SK-N-SH (cell line): ENCODE measurements around the gene KLHL30. TPM values are rescaled to one million over a fixed set of nuclear protein-coding genes. Genes with fewer than 3 reads are reported as not detected.

Experiments used
- CTCF ChIA-PET: fragments of 300-600, 350-600 bp; formaldehyde crosslinking; extraction: SDS; loops from one replicate; lab custom pipeline; 2021; lab: Yijun Ruan, JAX
- POLR2A ChIA-PET: fragments of 350-600 bp; sonication (Branson Sonifier 250); formaldehyde crosslinking; extraction: SDS; loops from one replicate; lab custom pipeline; 2020; ENCODE audit warnings: antibody characterized with exemption, inconsistent platforms; lab: Yijun Ruan, JAX
- DNase-seq: peaks from one replicate; pipeline ENCODE4 v3.0.0; 2012
- H2AFZ ChIP-seq: fragments of 200-600 bp; sonication (generic); 2 replicates; pipeline ENCODE4 v1.8.1; 2016; ENCODE audit warnings: antibody characterized with exemption, mild to moderate bottlenecking, low read depth
- H3F3A ChIP-seq: fragments of 200-600 bp; sonication (generic); replicated peaks from 2 replicates; pipeline ENCODE3; 2016; ENCODE audit warnings: antibody characterized with exemption, mild to moderate bottlenecking; ENCODE audit not compliant: insufficient read depth
- H3K27ac ChIP-seq, 2 experiments: fragments of 200-500 bp in 1 of 2; fragments of 200-600 bp in 1 of 2; sonication (Bioruptor generic) in 1 of 2; sonication (generic), shearing (Covaris generic) in 1 of 2; 2 replicates each; pipeline versions ENCODE4 v1.5.1 to v1.6.1; 2014 to 2016; ENCODE audit warnings: low read depth in 2 of 2, inconsistent platforms in 1 of 2, low read length in 1 of 2, mild to moderate bottlenecking in 1 of 2, mixed read lengths in 1 of 2
- H3K27me3 ChIP-seq: fragments of 200-600 bp; sonication (generic), shearing (Covaris generic); 2 replicates; pipeline ENCODE4 v1.6.1; 2016; ENCODE audit warnings: mixed run types; ENCODE audit not compliant: insufficient read depth
- H3K36me3 ChIP-seq, 2 experiments: fragments of 200-500 bp in 1 of 2; fragments of 200-600 bp in 1 of 2; sonication (Bioruptor generic) in 1 of 2; sonication (generic) in 1 of 2; replicated peaks in 1 of 2; 2 replicates each; pipeline versions ENCODE3 to v1.5.1; 2014 to 2016; ENCODE audit warnings: low read length in 1 of 2, mild to moderate bottlenecking in 1 of 2; ENCODE audit not compliant: insufficient read depth in 2 of 2, control insufficient read depth in 1 of 2
- H3K4me1 ChIP-seq, 2 experiments: fragments of 200-500 bp in 1 of 2; fragments of 200-600 bp in 1 of 2; sonication (Bioruptor generic) in 1 of 2; sonication (generic), shearing (Covaris generic) in 1 of 2; 2 replicates each; pipeline versions ENCODE4 v1.5.1 to v1.6.1; 2014 to 2016; ENCODE audit warnings: low read depth in 1 of 2, low read length in 1 of 2, mixed run types in 1 of 2; ENCODE audit not compliant: insufficient read depth in 2 of 2, control insufficient read depth in 1 of 2
- H3K4me2 ChIP-seq: fragments of 200-600 bp; sonication (generic), shearing (Covaris generic); 2 replicates; pipeline ENCODE4 v1.6.1; 2017; ENCODE audit warnings: mixed run types
- H3K4me3 ChIP-seq, 2 experiments: fragments of 200-500 bp in 1 of 2; fragments of 200-600 bp in 1 of 2; sonication (Bioruptor generic) in 1 of 2; sonication (generic), shearing (Covaris generic) in 1 of 2; 2 replicates each; pipeline versions ENCODE4 v1.5.1 to v1.8.1; 2014 to 2016; ENCODE audit warnings: low read depth in 2 of 2, inconsistent platforms in 1 of 2, low read length in 1 of 2, mild to moderate bottlenecking in 1 of 2, mixed read lengths in 1 of 2, moderate library complexity in 1 of 2
- H3K79me2 ChIP-seq: fragments of 200-600 bp; sonication (generic); 2 replicates; pipeline ENCODE4 v1.8.1; 2017; ENCODE audit warnings: mild to moderate bottlenecking; ENCODE audit not compliant: insufficient read depth
- H3K9ac ChIP-seq: fragments of 200-600 bp; sonication (generic); 2 replicates; pipeline ENCODE4 v1.6.1; 2017; ENCODE audit warnings: mixed run types
- H3K9me2 ChIP-seq: fragments of 200-600 bp; sonication (generic); 2 replicates; pipeline ENCODE4 v1.6.1; 2017; ENCODE audit warnings: mixed run types
- H3K9me3 ChIP-seq: fragments of 200-600 bp; sonication (generic); 2 replicates; pipeline ENCODE4 v1.6.1; 2017; ENCODE audit warnings: mixed run types, mild to moderate bottlenecking, moderate library complexity
- H4K20me1 ChIP-seq: fragments of 200-600 bp; sonication (generic); 2 replicates; pipeline ENCODE4 v1.6.1; 2017; ENCODE audit warnings: mild to moderate bottlenecking, mixed run types; ENCODE audit not compliant: insufficient read depth
- ELF1 ChIP-seq: IDR thresholded peaks from 2 replicates; pipeline ENCODE4 v1.4.0; 2012
- EP300 ChIP-seq, 2 experiments: IDR thresholded peaks; 2 replicates each; pipeline versions ENCODE4 v1.4.0 to v1.6.1; 2012; ENCODE audit warnings: borderline replicate concordance in 1 of 2, low read depth in 1 of 2, low read length in 1 of 2
- EZH2phosphoT487 ChIP-seq: fragments of 200-600 bp; sonication (generic); IDR thresholded peaks from 2 replicates; pipeline ENCODE4 v1.6.1; 2017; ENCODE audit warnings: low read depth, mixed run types, mild to moderate bottlenecking, antibody characterized with exemption, moderate library complexity, borderline replicate concordance
- FOSL2 ChIP-seq: IDR thresholded peaks from 2 replicates; pipeline ENCODE4 v1.4.0; 2012; ENCODE audit warnings: low read depth, mild to moderate bottlenecking, moderate library complexity, borderline replicate concordance
- FOXJ3 ChIP-seq: sonication (generic); formaldehyde crosslinking; IDR thresholded peaks from 2 replicates; pipeline ENCODE4 v1.5.1; 2020; ENCODE audit warnings: mild to moderate bottlenecking, missing genetic modification reagents
- FOXM1 ChIP-seq: IDR thresholded peaks from 2 replicates; pipeline ENCODE4 v1.4.0; 2012; ENCODE audit warnings: low read depth, mild to moderate bottlenecking
- GABPA ChIP-seq: IDR thresholded peaks from 2 replicates; pipeline ENCODE4 v1.4.0; 2012; ENCODE audit warnings: low read depth, mild to moderate bottlenecking
- GATA2 ChIP-seq: sonication (generic); formaldehyde crosslinking; IDR thresholded peaks from 2 replicates; pipeline ENCODE4 v1.5.0; 2020; ENCODE audit warnings: mild to moderate bottlenecking, missing genetic modification reagents
- IRF3 ChIP-seq: fragments of 150-350 bp; IDR thresholded peaks from 2 replicates; pipeline ENCODE4 v1.6.1; 2016; ENCODE audit warnings: mild to moderate bottlenecking, low read depth, low read length
- MAX ChIP-seq: IDR thresholded peaks from 2 replicates; pipeline ENCODE4 v1.4.0; 2012; ENCODE audit warnings: low read depth
- MEF2A ChIP-seq: IDR thresholded peaks from 2 replicates; pipeline ENCODE4 v1.4.0; 2012; ENCODE audit warnings: low read depth, borderline replicate concordance
- MXI1 ChIP-seq: IDR thresholded peaks from 2 replicates; pipeline ENCODE4 v1.6.1; 2012; ENCODE audit warnings: mild to moderate bottlenecking, low read depth, low read length, improper control_type of control experiment
- NFIC ChIP-seq: IDR thresholded peaks from 2 replicates; pipeline ENCODE4 v1.4.0; 2012; ENCODE audit warnings: borderline replicate concordance
- PBX3 ChIP-seq: IDR thresholded peaks from 2 replicates; pipeline ENCODE4; 2012
- POLR2AphosphoS5 ChIP-seq: IDR thresholded peaks from 2 replicates; pipeline ENCODE4 v1.6.1; 2012; ENCODE audit warnings: low read depth, low read length
- REST ChIP-seq: IDR thresholded peaks from 2 replicates; pipeline ENCODE4 v1.6.1; 2012; ENCODE audit warnings: mild to moderate bottlenecking, low read depth, low read length, moderate library complexity
- RFX5 ChIP-seq: IDR thresholded peaks from 2 replicates; pipeline ENCODE4 v1.6.1; 2012; ENCODE audit warnings: mild to moderate bottlenecking, improper control_type of control experiment, low read length
- SMC3 ChIP-seq: IDR thresholded peaks from 2 replicates; pipeline ENCODE4 v1.6.1; 2012; ENCODE audit warnings: low read depth, low read length, improper control_type of control experiment
- YY1 ChIP-seq: IDR thresholded peaks from 2 replicates; pipeline ENCODE4 v1.4.0; 2012; ENCODE audit warnings: low read depth, mild to moderate bottlenecking
- WGBS: methylation state at CpG from one replicate; pipeline ENCODE4 v1.1.6; 2017; ENCODE audit warnings: low lambda C conversion rate; 5-methylcytosine and 5-hydroxymethylcytosine counted together
- polyA plus RNA-seq, 3 experiments: library from polyadenylated mRNA; depleted of rRNA; stranded (reverse); fragments of >200 nt; gene quantifications; 2 replicates each; pipeline ENCODE4 v1.2.3, GENCODE V29; 2012

KLHL30 gene
- polyA plus RNA-seq, 1 of the 3 experiments (the other 2 are of a cell fraction): not detected

GRCh38 chr2:238134393-238134785, 4.1 kb upstream of the KLHL30 start (continued):
- no peak for TF ChIP-seq REST
- TF ChIP-seq EZH2phosphoT487: no peak

GRCh38 chr2:238135601-238136150, 2.8 kb upstream of the KLHL30 start:
- 74% methylated on average over 14 of the region's 15 CpGs for WGBS
- Histone ChIP-seq H3K27ac (no peak overlapping the region), H2AFZ (no peak overlapping the region), H3K9ac (no peak overlapping the region), H3F3A (no peaks in the 10 kb centered on the region), H3K9me3 (no peaks in the 10 kb centered on the region), H3K4me2 (no peak overlapping the region), H4K20me1 (no peaks in the 10 kb centered on the region), H3K9me2 (no peaks in the 10 kb centered on the region), H3K27me3 (no peaks in the 10 kb centered on the region), H3K36me3 (no peaks in the 10 kb centered on the region), H3K79me2 (no peaks in the 10 kb centered on the region), H3K4me3 (no peak overlapping the region), H3K4me1 (no peaks in the 10 kb centered on the region; a peak in 1 of 4 replicates)
- ChIA-PET POLR2A (no interaction called here), CTCF (interaction anchor here (1.0 kb wide), 1 partner anchor 23 kb away, joined by 3 read pairs; no protein-coding TSS in a partner anchor)
- TF ChIP-seq FOSL2 (no peak), ELF1 (no peak), FOXM1 (no peak), REST (no peak), PBX3 (no peak), RFX5 (no peak), SMC3 (no peak), FOXJ3 (CRISPR knock-in tag) (no peak), GABPA (no peak), EP300 (IDR thresholded peaks at IDR 0.05; ENCODE audit: borderline replicate concordance in 1 of 2, low read depth in 1 of 2, low read length in 1 of 2) (no peak), YY1 (no peak), NFIC (no peak), MAX (no peak), GATA2 (no peak), MXI1 (no peak), POLR2AphosphoS5 (no peak), MEF2A (no peak), IRF3 (no peak)
- DNase-seq: no peak
